Upper lobe of left lung (tissue), 4 donors: Measurements from ENCODE around the gene DHX32.

Experiments
- EP300 ChIP-seq, 4 donors: sonication (generic); formaldehyde crosslinking; IDR thresholded peaks; one replicate each; pipeline ENCODE4 v1.5.1; 2017; ENCODE audit warnings: antibody characterized with exemption in 4 of 4, control low read depth in 2 of 4
- POLR2A ChIP-seq, 4 donors: fragments of 450-650 bp; IDR thresholded peaks; one replicate each; pipeline ENCODE4 v1.5.1; 2016 to 2017; ENCODE audit warnings: antibody characterized with exemption in 4 of 4, mild to moderate bottlenecking in 2 of 4
- POLR2AphosphoS5 ChIP-seq, 2 donors: sonication (generic); formaldehyde crosslinking; IDR thresholded peaks; one replicate each; pipeline ENCODE4 v1.5.1; 2017; ENCODE audit warnings: antibody characterized with exemption in 2 of 2
- TF ChIP-seq, protein P1 (sequence below), 6 experiments: fragments of 450-650 bp in 4 of 6; fragments of 200-600 bp in 2 of 6; sonication (generic) in 2 of 6; IDR thresholded peaks; one replicate each; pipeline ENCODE4 v1.5.1; 2016 to 2019; ENCODE audit warnings: antibody characterized with exemption in 6 of 6

DNA sequence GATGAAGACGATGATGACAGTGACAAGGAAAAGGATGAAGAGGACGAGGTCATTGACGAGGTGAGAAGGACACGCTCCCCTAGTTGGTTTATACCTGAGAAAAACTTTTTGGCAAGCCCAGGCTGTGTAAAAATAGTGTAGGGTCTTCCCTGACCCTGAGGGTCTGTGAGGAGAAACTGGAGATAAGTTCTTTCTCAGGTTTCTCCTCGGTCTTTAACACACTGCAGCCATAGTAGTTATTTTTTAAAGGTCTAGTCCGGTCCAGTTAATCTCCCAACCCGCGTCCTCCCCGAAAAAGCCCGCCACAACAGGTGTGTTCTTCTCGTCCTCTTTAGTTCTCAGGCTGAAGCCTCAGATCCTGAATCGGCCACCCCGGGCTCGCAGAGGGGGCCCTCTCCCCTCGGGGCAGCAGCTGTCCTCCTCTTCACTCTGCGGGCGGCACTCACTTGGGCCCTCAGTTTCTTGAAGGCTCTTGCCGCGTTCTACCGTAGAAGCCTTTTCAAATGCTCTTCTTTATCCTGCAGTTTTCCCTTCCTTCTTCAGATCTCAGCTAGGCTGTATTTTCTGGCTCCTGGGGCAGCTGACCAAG, 57.3 kb downstream of the DHX32 start:
- no peak for TF ChIP-seq POLR2A (IDR thresholded peaks at IDR 0.05)
- TF ChIP-seq, protein P1, sequence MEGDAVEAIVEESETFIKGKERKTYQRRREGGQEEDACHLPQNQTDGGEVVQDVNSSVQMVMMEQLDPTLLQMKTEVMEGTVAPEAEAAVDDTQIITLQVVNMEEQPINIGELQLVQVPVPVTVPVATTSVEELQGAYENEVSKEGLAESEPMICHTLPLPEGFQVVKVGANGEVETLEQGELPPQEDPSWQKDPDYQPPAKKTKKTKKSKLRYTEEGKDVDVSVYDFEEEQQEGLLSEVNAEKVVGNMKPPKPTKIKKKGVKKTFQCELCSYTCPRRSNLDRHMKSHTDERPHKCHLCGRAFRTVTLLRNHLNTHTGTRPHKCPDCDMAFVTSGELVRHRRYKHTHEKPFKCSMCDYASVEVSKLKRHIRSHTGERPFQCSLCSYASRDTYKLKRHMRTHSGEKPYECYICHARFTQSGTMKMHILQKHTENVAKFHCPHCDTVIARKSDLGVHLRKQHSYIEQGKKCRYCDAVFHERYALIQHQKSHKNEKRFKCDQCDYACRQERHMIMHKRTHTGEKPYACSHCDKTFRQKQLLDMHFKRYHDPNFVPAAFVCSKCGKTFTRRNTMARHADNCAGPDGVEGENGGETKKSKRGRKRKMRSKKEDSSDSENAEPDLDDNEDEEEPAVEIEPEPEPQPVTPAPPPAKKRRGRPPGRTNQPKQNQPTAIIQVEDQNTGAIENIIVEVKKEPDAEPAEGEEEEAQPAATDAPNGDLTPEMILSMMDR (IDR thresholded peaks at IDR 0.05), result no peak
- no peak for TF ChIP-seq POLR2AphosphoS5 (IDR thresholded peaks at IDR 0.05)
- no peak for TF ChIP-seq EP300 (IDR thresholded peaks at IDR 0.05)
